Measurements from ENCODE around the gene ASTN1.

DNA sequence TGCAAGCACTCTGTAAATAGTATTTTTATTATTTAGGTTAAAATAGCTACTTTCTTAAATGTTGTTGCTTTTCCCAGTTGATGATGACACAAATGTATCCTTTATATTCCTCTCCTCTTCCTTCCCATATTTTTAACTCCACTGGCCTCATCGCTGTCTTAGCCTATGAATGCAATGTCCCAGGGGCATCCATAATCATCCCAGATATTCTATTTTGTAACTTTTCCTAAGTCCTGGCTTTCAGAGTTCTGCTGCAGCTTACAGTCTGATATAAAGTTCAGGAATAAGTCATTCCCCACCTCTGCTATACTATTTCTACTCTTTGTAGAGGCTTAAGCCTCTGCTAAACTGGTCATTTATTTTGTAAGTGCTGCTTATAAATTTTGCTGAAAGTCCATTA is 58.3 kb downstream of the ASTN1 start:
- TF ChIP-seq, protein P1, sequence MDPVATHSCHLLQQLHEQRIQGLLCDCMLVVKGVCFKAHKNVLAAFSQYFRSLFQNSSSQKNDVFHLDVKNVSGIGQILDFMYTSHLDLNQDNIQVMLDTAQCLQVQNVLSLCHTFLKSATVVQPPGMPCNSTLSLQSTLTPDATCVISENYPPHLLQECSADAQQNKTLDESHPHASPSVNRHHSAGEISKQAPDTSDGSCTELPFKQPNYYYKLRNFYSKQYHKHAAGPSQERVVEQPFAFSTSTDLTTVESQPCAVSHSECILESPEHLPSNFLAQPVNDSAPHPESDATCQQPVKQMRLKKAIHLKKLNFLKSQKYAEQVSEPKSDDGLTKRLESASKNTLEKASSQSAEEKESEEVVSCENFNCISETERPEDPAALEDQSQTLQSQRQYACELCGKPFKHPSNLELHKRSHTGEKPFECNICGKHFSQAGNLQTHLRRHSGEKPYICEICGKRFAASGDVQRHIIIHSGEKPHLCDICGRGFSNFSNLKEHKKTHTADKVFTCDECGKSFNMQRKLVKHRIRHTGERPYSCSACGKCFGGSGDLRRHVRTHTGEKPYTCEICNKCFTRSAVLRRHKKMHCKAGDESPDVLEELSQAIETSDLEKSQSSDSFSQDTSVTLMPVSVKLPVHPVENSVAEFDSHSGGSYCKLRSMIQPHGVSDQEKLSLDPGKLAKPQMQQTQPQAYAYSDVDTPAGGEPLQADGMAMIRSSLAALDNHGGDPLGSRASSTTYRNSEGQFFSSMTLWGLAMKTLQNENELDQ (tag by site-specific recombination; IDR thresholded peaks at IDR 0.05; ENCODE audit: low read depth): no peak
- TF ChIP-seq, protein P2, sequence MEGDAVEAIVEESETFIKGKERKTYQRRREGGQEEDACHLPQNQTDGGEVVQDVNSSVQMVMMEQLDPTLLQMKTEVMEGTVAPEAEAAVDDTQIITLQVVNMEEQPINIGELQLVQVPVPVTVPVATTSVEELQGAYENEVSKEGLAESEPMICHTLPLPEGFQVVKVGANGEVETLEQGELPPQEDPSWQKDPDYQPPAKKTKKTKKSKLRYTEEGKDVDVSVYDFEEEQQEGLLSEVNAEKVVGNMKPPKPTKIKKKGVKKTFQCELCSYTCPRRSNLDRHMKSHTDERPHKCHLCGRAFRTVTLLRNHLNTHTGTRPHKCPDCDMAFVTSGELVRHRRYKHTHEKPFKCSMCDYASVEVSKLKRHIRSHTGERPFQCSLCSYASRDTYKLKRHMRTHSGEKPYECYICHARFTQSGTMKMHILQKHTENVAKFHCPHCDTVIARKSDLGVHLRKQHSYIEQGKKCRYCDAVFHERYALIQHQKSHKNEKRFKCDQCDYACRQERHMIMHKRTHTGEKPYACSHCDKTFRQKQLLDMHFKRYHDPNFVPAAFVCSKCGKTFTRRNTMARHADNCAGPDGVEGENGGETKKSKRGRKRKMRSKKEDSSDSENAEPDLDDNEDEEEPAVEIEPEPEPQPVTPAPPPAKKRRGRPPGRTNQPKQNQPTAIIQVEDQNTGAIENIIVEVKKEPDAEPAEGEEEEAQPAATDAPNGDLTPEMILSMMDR (tag by site-specific recombination; IDR thresholded peaks at IDR 0.05): no peak
- TF ChIP-seq ZNF670 (tag by site-specific recombination; IDR thresholded peaks at IDR 0.05; ENCODE audit: low read depth) (no peak), SETDB1 (IDR thresholded peaks at IDR 0.05; ENCODE audit: insufficient read length, low read length) (no peak), ZNF239 (tag by site-specific recombination; IDR thresholded peaks at IDR 0.05) (no peak)
